Left forelimb (tissue), 1 donor: ENCODE data around the gene JADE1.
A peak's percentile ranks its signal among the peaks of the same experiment; 100 is the strongest.

ENCODE experiments used
- DNase-seq: peaks from one replicate; pipeline ENCODE4 v3.0.0-alpha.2; 2018; ENCODE audit warnings: low spot score

The JADE1 gene

GRCh38 chr4:128844931-128845330, 35.4 kb downstream of the JADE1 start:
- no peak for DNase-seq

GRCh38 chr4:128846063-128846462, 36.6 kb downstream of the JADE1 start:
- DNase-seq = no peak

- no peak for DNase-seq
Observed at GRCh38 chr4:128847082-128847724, 37.7 kb downstream of the JADE1 start.

- no peak for DNase-seq
Observed at GRCh38 chr4:128848461-128848860, 39.0 kb downstream of the JADE1 start.

- DNase-seq = no peak
Observed at GRCh38 chr4:128850252-128850651, 40.8 kb downstream of the JADE1 start.

GRCh38 chr4:128853741-128854140, 44.2 kb downstream of the JADE1 start:
- no peak for DNase-seq

GRCh38 chr4:128854433-128854832, 44.9 kb downstream of the JADE1 start:
- DNase-seq = no peak

GRCh38 chr4:128855621-128856020, 46.1 kb downstream of the JADE1 start:
- no peak for DNase-seq

- no peak for DNase-seq
Observed at GRCh38 chr4:128856246-128856645, 46.7 kb downstream of the JADE1 start.

- DNase-seq = no peak
Observed at GRCh38 chr4:128858879-128859671, 49.6 kb downstream of the JADE1 start.

GRCh38 chr4:128859887-128860677, 50.6 kb downstream of the JADE1 start:
- DNase-seq = no peak

- no peak for DNase-seq
Observed at GRCh38 chr4:128861856-128862518, 52.5 kb downstream of the JADE1 start.

- no peak for DNase-seq
Observed at GRCh38 chr4:128862608-128863311, 53.3 kb downstream of the JADE1 start.

- peak; percentile 85 for DNase-seq
Observed at GRCh38 chr4:128863312-128864075, 54.0 kb downstream of the JADE1 start.

- no peak for DNase-seq
Observed at GRCh38 chr4:128865132-128865531, 55.6 kb downstream of the JADE1 start.

- DNase-seq = no peak
Observed at GRCh38 chr4:128866269-128866668, 56.8 kb downstream of the JADE1 start.

- no peak for DNase-seq
Observed at GRCh38 chr4:128866691-128867090, 57.2 kb downstream of the JADE1 start.

GRCh38 chr4:128868758-128869157, 59.3 kb downstream of the JADE1 start:
- no peak for DNase-seq

GRCh38 chr4:128869776-128870509, 60.4 kb downstream of the JADE1 start:
- DNase-seq = no peak

GRCh38 chr4:128871948-128872347, 62.4 kb downstream of the JADE1 start:
- DNase-seq = no peak
